ENCODE results near the gene CSNK1G1. TPM values are rescaled to one million over a fixed set of nuclear protein-coding genes. Genes with fewer than 3 reads are reported as not detected.

The CSNK1G1 gene
- total and polyA plus RNA-seq, 2 of the 8 experiments (the other 6 are each of a cell fraction or from before 2014, with no cell fraction given): 6.0 to 12.9 TPM

DNA sequence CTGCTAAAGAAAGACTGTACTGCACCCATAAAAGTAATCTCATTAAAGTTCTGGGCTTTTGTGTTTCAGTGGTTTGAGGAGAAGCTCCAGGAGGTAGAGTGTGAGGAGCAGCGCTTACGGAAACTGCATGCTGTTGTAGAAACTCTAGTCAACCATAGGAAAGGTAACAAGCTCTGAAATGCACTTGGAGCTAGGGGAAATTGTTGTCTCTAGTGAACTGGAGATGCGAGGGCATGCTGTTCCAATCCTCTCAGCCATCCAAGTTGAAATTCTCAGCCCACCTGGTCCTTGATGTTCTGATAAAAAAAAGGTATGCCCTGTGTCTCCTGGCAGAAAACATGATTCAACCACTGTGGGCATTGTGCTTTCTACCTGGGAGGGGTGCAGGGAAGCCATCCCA lies 225.8 kb downstream of the CSNK1G1 start (continued):
- TF ChIP-seq SIN3A (conservative IDR thresholded peaks at IDR 0.05 in 1 of 2, IDR thresholded peaks at IDR 0.05 in 1 of 2; ENCODE audit: low read depth in 1 of 2, low read length in 2 of 2) (no peak), POLR2A (IDR thresholded peaks at IDR 0.05; ENCODE audit: control extremely low read depth in 1 of 2, low read depth in 2 of 2, low read length in 2 of 2) (no peak)
